AG04449 (cell line): ENCODE measurements around the gene ZNF609.

ENCODE experiments used
- CTCF ChIA-PET: fragments of 350-600 bp; formaldehyde crosslinking; extraction: SDS; loops from one replicate; lab custom pipeline; 2021; ENCODE audit warnings: antibody characterized with exemption; lab: Yijun Ruan, JAX
- POLR2A ChIA-PET: fragments of 400-600, 350-600 bp; formaldehyde crosslinking; extraction: SDS; loops from one replicate; lab custom pipeline; 2020; ENCODE audit warnings: antibody characterized with exemption, inconsistent platforms; lab: Yijun Ruan, JAX
- DNase-seq: peaks from one replicate; pipeline ENCODE4 v3.0.0-alpha.2; 2010; ENCODE audit warnings: low read depth, low spot score
- H3K4me3 ChIP-seq: 2 replicates; pipeline ENCODE4 v1.5.1; 2011; ENCODE audit warnings: low read depth, mild to moderate bottlenecking, control low read depth, low read length
- TF ChIP-seq, protein P1 (sequence below): IDR thresholded peaks from one replicate; pipeline ENCODE4 v1.5.1; 2011; ENCODE audit warnings: mild to moderate bottlenecking, moderate library complexity, low read length, control low read depth, inconsistent platforms; ENCODE audit not compliant: insufficient read depth; ENCODE audit errors: missing control alignments

Gene ZNF609

DNA sequence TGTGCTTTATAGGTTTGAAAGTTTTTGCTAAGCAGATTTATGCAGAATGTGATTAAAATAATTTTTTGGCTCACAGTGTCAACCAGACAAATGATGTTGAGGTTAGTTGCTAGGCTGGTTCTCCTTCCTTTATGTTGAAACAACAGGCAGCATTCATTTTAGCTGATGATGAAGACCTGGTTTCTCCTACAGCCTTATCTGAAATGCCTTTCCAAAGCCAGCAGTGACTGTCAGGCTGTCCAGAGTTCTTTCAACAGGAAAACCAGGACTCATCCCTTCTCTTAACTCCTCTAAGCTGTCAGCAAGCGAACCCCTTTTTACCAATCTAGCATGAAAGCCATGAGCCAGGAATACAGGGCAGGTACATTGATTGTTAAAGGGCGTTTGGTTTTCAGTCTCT is 84.1 kb downstream of the ZNF609 start:
- DNase-seq, result no peak
- ChIA-PET POLR2A (no interaction called here), CTCF (no interaction called here)

DNA sequence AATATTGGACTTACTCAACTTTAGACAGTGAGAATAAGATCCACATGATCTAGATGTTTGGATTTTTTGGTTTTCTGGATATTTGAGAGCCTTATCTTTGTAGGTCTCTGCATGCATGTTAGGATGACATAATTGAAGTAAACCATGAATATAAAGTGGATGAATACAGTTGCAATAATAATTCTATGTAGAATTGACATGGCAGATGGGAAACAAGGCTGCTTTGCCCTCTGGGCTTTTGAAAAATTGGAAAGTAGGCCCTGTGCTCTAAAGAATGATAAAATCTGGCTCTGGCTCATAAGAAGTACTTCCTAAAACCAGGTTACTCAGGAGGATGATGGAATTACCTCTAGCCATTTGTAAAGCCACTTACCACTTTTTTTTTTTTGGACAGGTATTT is 86.9 kb downstream of the ZNF609 start:
- no peak for DNase-seq
- POLR2A ChIA-PET, result no interaction called here
- TF ChIP-seq, protein P1, sequence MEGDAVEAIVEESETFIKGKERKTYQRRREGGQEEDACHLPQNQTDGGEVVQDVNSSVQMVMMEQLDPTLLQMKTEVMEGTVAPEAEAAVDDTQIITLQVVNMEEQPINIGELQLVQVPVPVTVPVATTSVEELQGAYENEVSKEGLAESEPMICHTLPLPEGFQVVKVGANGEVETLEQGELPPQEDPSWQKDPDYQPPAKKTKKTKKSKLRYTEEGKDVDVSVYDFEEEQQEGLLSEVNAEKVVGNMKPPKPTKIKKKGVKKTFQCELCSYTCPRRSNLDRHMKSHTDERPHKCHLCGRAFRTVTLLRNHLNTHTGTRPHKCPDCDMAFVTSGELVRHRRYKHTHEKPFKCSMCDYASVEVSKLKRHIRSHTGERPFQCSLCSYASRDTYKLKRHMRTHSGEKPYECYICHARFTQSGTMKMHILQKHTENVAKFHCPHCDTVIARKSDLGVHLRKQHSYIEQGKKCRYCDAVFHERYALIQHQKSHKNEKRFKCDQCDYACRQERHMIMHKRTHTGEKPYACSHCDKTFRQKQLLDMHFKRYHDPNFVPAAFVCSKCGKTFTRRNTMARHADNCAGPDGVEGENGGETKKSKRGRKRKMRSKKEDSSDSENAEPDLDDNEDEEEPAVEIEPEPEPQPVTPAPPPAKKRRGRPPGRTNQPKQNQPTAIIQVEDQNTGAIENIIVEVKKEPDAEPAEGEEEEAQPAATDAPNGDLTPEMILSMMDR, result no peak
- CTCF ChIA-PET, result interaction anchor here (0.7 kb wide), 1 partner anchor 46 kb away, joined by 3 read pairs; no protein-coding TSS in a partner anchor
- H3K4me3 ChIP-seq, result no peak overlapping the region

More for the DNA sequence above, 84.1 kb downstream of the ZNF609 start:
- no peak overlapping the region for H3K4me3 ChIP-seq
- TF ChIP-seq, protein P1, result no peak

DNA sequence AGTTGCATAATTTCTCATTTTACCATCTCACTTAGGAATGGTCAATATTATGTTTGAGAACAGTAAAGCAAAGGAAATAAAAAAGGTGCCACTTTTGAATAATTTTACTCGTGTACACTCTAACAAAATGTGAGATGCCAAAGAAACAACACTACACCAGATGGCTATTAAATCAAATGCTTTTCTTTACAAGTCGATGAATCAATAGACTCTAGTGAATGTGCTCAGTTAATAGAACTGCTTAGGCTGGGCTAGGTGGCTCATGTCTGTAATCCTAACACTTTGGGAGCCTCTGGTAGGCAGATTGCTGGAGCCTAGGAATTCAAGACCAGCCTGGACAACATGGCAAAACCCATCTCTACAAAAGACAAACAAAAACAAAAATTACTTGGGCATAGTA is 87.9 kb downstream of the ZNF609 start:
- ChIA-PET POLR2A (no interaction called here), CTCF (interaction anchor here (0.6 kb wide), 1 partner anchor 44 kb away, joined by 3 read pairs; no protein-coding TSS in a partner anchor)
- H3K4me3 ChIP-seq, result no peak overlapping the region
- DNase-seq, result no peak
- TF ChIP-seq, protein P1, result no peak

DNA sequence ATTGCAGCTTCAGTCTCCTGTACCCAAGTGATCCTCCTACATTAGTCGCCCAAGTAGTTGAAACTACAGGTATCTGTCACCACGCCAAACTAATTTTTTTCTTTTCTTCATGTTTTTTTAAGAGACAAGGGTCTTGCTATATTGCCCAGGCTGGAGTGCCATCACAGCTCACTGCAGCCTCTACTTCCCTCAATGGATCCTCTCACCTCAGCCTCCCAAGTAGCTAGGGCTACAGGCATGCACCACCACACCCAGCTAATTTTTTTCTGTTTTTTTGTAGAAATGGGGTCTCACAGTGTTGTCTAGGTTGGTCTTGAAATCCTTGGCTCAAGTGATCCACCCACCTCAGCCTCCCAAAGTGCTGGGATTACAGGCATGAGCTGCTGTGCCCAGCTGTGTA is 89.5 kb downstream of the ZNF609 start:
- DNase-seq, result no peak
- TF ChIP-seq, protein P1, result no peak
- ChIA-PET POLR2A (no interaction called here), CTCF (no interaction called here)
- no peak overlapping the region for H3K4me3 ChIP-seq

DNA sequence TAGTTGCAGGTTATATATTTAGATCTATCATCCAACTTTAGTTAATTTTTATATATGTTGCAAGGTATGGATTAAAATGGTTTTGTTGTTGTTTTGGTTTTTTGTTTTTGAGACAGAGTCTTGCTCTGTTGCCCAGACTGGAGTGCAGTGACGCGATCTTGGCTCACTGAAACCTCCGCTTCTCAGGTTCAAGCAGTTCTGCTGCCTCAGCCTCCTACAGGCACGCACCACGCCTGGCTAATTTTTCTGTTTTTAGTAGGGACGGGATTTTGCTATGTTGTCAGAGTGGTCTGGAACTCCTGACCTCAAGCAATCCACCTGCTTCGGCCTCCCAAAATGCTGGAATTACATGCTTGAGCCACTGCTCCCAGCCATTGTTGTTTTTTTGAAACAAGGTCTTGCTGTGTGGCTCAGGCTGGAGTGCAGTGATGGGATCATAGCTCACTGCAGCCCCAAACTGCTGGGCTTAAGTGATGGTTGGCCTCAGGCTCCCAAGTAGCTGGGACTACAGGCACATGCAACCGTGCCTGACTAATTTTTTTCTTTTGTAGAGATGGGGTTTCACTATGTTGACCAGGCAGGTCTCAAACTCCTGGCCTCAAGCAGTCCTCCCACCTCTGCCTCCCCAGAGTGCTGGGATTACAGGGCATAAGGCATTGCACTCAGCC is 92.0 kb downstream of the ZNF609 start:
- no peak for DNase-seq
- TF ChIP-seq, protein P1, result no peak
- ChIA-PET CTCF (interaction anchor here (0.6 kb wide), 1 partner anchor 335 kb away, joined by 3 read pairs; no protein-coding TSS in a partner anchor), POLR2A (no interaction called here)
- no peak overlapping the region for H3K4me3 ChIP-seq

DNA sequence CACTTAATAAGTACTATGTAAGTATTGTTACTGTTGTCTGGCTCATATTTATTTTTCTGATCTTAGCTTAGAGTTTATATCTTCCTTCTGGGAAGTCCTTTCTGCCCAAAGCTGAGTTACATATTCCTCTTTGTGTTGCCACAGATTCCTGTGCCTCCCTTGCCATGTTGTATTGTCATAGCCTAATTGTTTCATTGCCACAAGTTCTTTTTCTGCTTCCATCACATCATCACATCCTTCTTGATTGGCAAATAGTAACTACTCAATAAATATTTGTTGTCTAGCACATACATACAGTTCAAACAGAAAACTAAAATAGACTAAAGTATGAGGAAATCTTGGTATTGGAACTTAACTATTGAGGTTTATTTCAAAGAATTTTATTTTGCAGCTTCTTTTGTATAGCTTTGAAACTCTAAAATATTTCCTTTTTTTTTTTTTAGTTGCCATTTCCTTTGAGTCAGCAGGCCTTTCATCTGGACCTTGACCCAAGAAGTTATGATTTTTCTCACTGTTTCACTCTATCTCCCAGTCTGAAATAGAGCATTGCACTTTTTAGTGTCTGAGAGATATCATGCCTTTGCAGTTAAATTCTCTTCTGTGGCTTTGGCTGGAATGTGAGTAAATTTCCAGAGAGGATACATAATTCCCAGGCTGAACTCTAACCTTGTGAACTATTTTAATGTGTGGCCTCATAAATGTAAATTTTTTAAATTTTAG is 98.2 kb downstream of the ZNF609 start:
- DNase-seq, result no peak
- CTCF ChIA-PET, result interaction anchor here (1.5 kb wide), 1 partner anchor 14 kb away, joined by 3 read pairs; no protein-coding TSS in a partner anchor

More for the DNA sequence above, 98.2 kb downstream of the ZNF609 start:
- no peak overlapping the region for H3K4me3 ChIP-seq
- POLR2A ChIA-PET, result no interaction called here
- TF ChIP-seq, protein P1, result no peak
